Bone marrow (tissue), 2 donors: ENCODE measurements around the gene GHRH.

ENCODE experiments used
- DNase-seq, 2 donors: peaks; one replicate each; lab custom pipeline; 2025; lab: John Stamatoyannopoulos, UW

GHRH gene

GRCh38 chr20:37290158-37290810 is 28.7 kb upstream of the GHRH start:
- no peak for DNase-seq

DNA sequence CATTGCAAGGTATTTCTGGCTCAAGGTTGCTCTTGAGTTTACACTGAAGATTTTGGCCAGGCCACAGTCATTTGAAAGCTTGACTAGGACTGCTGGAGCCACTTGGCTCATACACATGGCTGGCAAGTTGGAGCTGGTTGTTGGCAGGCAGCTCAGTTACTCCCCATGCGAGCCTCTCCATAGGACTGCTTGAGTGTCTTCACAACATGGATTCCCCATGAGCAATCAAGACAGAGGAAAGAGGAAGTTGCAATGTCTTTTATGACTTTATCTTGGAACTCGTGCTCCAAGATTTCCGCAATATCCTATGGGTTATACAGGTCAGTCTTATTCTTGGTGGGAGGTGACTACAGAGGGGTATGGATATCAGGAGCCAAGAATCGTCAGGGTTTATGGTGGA is 26.5 kb upstream of the GHRH start:
- no peak for DNase-seq

DNA sequence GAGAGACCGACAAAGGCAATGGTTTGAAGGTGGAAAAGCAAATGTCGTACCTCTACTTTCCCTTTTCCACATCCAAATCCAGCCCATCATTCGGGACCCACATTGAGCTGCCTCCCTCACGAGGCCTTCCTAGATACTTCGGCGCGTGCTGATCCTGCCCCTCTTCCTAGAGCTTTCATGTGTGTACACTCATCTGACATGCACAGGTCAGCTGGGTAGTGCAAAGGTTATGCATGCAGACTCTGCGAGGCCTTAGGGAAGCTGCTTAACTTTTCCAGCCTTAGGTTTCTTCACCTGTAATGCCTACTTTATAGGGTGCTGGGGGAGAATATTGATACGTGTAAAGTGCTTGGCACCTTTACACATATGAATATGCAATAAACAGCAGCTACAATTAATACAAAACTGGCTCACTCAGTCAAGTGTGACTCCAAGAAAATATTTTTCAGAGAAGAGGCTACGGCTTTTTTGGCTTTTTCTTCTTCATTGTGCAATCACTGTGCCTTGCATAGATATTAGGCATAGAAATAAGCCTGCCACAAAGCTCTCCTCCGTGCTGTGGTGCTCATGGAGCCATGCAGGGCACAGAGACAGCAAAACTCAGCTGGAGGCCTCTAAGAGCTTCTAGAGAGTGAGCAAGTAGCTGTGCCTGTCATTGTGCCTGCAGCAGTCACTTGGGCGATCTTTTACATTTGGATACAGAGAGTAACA is 24.2 kb upstream of the GHRH start:
- DNase-seq = no peak

DNA sequence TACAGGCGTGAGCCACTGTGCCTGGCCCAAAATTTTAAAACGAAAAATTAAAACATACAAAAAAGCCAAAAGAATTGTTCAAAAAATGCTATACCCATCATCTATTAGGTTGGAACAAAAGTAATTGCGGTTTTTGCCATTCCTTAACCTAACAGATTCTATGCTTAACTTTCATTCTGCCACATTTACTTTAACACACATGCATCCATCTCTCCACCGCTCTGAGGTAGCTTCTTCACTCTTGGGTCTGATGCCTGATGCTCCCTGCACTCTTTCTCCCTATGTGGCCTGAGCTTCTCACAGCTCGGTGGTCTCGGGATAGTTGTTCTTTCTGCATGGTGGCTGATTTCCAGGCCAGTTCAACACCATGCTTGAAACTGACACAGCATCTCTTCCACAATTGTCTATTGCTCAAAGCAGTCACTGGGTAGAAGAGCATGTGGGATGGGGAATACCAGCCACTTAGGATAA is 23.1 kb upstream of the GHRH start:
- DNase-seq = no peak

- DNase-seq = no peak
Measured at GRCh38 chr20:37283530-37284195, 22.0 kb upstream of the GHRH start.

DNA sequence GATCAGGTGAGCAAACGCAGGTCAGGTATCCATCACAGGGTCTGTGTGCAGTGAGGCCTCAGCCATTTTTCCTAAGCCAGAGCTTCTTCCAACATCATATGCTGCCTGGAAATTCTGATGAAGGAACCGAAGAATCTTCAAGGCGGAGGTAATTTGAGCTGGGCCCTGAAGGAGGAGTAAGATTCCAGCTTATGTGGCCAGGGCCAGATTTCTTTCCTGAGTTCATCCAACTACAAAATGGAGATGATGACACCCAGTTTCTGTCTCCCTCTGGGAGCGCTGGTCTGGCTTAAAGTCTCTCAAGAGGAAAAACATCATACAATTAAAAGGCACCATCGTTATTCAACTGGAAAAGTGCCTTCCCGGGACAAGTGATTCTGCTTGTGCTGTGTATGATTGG is 20.9 kb upstream of the GHRH start:
- DNase-seq = no peak

DNA sequence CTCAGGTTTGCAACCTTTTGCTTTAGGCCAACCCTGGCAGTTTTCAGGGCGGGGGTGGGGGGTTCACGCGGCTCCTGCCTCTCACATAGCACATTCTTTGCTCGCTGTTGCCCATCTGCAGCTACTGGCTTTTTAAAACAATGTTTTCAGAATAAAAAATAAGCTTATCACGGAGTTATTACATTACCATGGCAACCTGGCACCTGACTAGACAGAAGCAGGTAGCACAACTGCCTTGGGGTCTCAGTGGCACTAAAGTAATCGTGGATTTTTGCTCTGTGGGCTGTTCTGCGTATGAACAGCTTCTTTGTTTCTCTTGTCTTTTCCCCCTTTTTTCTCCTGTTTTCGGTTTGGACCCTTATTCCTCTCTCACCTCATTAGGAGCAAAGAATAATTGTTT is 18.8 kb upstream of the GHRH start:
- no peak for DNase-seq

- no peak for DNase-seq
Measured at GRCh38 chr20:37279820-37280219, 18.2 kb upstream of the GHRH start.

- no peak for DNase-seq
Measured at GRCh38 chr20:37278966-37279590, 17.5 kb upstream of the GHRH start.

GRCh38 chr20:37277253-37277593 is 15.6 kb upstream of the GHRH start:
- DNase-seq = no peak

DNA sequence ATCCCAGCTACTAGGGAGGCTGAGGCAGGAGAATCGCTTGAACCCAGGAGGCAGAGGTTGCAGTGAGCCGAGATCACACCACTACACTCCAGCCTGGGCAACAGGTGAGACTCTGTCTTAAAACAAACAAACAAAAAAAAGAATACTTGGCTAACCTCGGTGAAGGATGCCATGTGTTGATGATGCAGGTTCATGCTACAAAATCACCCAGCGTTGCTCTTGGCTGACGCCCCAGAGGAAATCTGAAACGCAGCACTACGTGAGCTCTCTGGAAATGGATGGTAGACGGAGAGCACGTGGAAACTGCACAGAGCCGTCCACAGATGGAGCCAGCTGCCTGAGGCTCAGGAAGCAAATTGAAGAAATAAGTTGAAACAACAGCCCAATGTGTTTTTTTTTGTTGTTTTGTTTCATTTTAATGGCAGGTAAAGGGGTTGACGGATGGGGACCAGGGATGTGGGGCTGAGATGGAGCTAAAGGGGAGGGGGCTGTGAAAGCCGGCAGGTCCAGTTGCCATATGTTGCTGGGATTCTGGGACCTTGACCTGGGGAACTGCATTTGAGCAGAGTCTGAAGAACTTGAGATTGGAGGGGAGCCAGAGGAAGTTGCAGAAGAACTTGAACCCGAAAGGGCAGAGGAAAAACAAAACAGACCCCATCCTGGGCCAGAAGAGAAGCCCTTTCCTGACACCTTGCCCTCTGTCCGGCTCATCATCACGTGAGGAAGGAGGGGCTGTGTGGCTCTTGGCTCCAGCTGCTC is 15.1 kb upstream of the GHRH start:
- DNase-seq = peak in 1 of 2 donors; percentile 47

DNA sequence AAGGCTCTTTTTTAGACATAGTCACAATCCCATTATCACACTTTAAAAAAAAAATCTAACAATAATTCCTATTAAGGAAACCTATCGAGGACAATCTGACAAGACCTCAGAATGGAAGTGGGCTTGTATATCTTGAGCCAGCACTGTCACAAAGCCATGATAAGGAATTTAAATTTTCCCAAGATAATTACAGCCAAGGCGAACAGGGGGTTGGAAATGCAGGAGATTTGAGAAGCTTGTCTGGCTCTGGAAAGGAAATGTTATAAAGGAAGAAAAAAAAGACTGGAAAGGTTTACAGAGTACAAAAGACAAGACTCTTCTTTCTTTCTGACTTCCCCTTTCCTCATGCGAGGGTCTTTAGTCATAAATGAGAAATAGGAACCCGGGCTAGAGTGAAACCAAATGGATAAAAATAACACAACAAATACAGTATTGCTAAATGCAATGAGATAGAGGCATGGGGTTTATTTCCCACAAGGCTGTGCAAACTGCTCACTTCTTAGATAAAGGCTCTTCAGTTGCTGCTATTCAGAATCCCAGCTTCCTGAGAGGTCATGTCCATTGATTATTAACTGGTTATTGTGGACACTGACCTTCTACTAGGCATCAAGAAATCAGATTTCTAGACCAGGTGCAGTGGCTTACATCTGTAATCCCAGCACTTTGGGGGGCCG is 13.4 kb upstream of the GHRH start:
- DNase-seq = peak in 1 of 2 donors; percentile 84

DNA sequence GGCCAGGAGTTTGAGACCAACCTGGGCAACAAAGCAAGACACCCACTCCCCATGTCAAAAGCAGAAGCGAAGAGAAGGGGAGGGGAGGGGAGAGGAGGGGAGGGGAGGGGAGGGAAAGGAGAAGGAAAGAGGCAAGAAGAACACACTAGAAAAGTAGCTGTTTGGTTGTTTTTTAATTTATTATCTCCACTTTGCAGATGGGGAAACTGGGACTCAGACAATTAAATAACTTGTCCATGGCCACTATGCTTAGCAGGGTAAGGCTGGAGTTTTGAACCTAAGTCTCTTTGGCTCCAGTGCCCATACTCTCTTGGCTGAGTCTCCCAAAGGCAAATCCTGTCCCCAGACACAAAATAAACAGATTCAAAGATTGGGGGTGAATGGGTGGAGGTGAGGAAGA is 12.4 kb upstream of the GHRH start:
- DNase-seq = no peak

DNA sequence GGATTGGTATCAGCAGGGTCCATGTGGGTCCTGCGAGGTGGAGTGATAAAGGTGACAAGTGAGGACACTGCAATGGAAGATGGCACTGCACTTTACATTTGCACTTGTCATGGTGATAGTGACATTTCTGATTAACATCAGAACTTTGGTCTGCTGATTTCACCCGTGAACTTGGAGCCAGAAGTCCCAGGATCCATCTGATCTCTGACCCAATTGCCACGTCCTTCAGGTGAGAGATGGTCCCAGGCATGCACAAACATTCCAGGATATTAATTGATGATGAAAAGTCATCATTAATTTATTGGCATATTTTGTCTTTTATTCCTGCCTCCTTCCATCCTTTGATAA is 9.8 kb upstream of the GHRH start:
- DNase-seq = no peak

DNA sequence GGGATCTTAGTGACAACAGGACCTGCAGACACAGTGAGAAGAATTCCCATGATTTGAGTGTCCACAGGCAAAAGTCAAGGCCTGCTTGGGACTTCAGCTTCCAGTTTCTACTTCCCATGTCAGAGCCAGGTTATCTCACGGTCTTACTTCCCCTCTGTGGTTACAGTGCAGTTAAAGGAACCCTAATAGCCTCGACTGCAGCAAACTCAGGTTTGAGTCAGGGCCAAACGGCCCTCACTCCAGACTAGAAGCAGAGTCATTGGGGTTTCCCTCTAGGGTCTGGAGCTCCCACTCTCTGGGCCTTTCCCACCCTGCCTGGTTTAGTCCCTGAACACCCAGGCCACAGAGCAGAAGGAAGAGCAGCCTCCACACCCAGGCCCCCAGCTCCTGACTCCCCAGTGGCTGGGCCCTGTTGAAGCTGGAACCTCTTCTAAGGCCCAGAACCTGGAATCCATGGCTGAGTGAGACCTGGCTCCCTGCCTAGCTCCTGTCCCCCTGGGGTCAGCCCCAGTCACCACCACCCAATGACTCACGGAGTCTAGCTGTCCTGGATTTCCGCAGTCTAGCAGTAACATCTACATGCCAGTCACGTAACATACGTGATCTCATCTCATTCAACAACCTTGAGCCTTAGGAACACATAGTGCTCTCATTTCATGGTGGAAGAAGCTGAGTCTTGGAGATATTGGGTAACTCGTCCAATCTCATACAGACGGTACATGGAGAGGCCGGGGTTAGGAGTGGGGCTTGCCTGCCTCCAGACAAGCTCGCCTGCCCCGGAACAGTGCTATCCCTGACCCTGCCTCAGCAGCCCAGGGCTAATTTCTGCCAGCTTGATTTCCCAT is 9.2 kb upstream of the GHRH start:
- DNase-seq = peak; percentile 77 to 84

- no peak for DNase-seq
Measured at GRCh38 chr20:37267667-37268313, 6.2 kb upstream of the GHRH start.

GRCh38 chr20:37266940-37267666 is 5.5 kb upstream of the GHRH start:
- no peak for DNase-seq

GRCh38 chr20:37265152-37265551 is 3.5 kb upstream of the GHRH start:
- peak; percentile 4 to 50 for DNase-seq

DNA sequence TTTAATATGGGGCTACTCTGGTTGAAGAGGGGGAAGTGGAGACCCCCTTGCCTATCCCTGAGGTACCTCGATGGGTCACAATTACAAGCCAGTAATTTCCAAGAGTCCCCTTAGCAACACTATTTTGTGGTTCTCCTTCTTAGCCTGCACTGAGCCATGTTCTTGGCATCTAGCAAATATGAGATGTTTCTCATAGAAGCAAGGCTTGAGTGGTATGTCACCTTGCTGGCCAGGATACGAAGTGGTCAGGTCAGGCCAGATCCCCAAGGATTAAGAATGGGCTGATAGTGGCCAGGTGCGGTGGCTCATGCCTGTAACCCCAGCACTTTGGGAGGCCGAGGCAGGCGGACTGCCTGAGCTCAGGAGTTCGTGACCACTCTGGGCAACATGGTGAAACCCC is 2.1 kb upstream of the GHRH start:
- no peak for DNase-seq

- no peak for DNase-seq
Measured at GRCh38 chr20:37262505-37262904, 891 bp upstream of the GHRH start.
